H9 (cell line): ENCODE results near the gene TMEM190. TPM values are rescaled to one million over a fixed set of nuclear protein-coding genes. Genes with fewer than 3 reads are reported as not detected.

Experiments used
- DNase-seq: peaks from one replicate; pipeline ENCODE4 v3.0.0-alpha.2; 2017
- H2AFZ ChIP-seq: one replicate; pipeline ENCODE4 v1.6.1; 2013; ENCODE audit warnings: mild to moderate bottlenecking, low read length, control low read depth, moderate library complexity
- H2AK5ac ChIP-seq: 2 replicates; pipeline ENCODE4 v1.6.1; 2013; ENCODE audit warnings: low read length, control low read depth, mixed read lengths; ENCODE audit not compliant: insufficient read length
- H2BK120ac ChIP-seq: one replicate; pipeline ENCODE4 v1.6.1; 2013; ENCODE audit warnings: low read depth, mild to moderate bottlenecking, low read length, control low read depth, inconsistent platforms; ENCODE audit not compliant: poor library complexity, severe bottlenecking
- H2BK12ac ChIP-seq: 2 replicates; pipeline ENCODE4 v1.6.1; 2013; ENCODE audit warnings: low read length, control low read depth, mixed read lengths, low read depth; ENCODE audit not compliant: insufficient read length
- H2BK15ac ChIP-seq: 2 replicates; pipeline ENCODE4 v1.6.1; 2013; ENCODE audit warnings: low read depth, low read length, control low read depth
- H2BK20ac ChIP-seq: one replicate; pipeline ENCODE4 v1.6.1; 2013; ENCODE audit warnings: low read depth, mild to moderate bottlenecking, low read length, control low read depth, inconsistent platforms; ENCODE audit not compliant: poor library complexity, severe bottlenecking
- H2BK5ac ChIP-seq: 2 replicates; pipeline ENCODE4 v1.6.1; 2013; ENCODE audit warnings: low read length, control low read depth, mixed read lengths; ENCODE audit not compliant: insufficient read length
- H3K14ac ChIP-seq: 2 replicates; pipeline ENCODE4 v1.6.1; 2013; ENCODE audit warnings: low read length, control low read depth; ENCODE audit not compliant: insufficient read depth
- H3K18ac ChIP-seq: 2 replicates; pipeline ENCODE4 v1.6.1; 2013; ENCODE audit warnings: low read depth, mild to moderate bottlenecking, mixed read lengths, low read length, control low read depth; ENCODE audit not compliant: insufficient read length
- H3K23ac ChIP-seq: 2 replicates; pipeline ENCODE4 v1.6.1; 2013; ENCODE audit warnings: low read length, control low read depth, mixed read lengths, low read depth; ENCODE audit not compliant: insufficient read length
- H3K23me2 ChIP-seq: 2 replicates; pipeline ENCODE4 v1.6.1; 2013; ENCODE audit warnings: low read depth, mild to moderate bottlenecking, mixed read lengths, low read length, control low read depth; ENCODE audit not compliant: insufficient read length, poor library complexity, severe bottlenecking
- H3K27ac ChIP-seq: 2 replicates; pipeline ENCODE4 v1.5.1; 2013; ENCODE audit warnings: low read length, control low read depth, mixed read lengths, low read depth; ENCODE audit not compliant: insufficient read length
- H3K27me3 ChIP-seq: 2 replicates; pipeline ENCODE4 v1.6.1; 2013; ENCODE audit warnings: low read length, control low read depth, inconsistent platforms; ENCODE audit not compliant: insufficient read depth
- H3K4ac ChIP-seq: 2 replicates; pipeline ENCODE4 v1.6.1; 2013; ENCODE audit warnings: low read depth, mild to moderate bottlenecking, control low read depth, inconsistent platforms, low read length, moderate library complexity
- H3K4me1 ChIP-seq: 2 replicates; pipeline ENCODE4 v1.6.1; 2013; ENCODE audit warnings: low read length, control low read depth, inconsistent platforms; ENCODE audit not compliant: insufficient read depth
- H3K4me2 ChIP-seq: 2 replicates; pipeline ENCODE4 v1.6.1; 2013; ENCODE audit warnings: low read length, control low read depth, mixed read lengths; ENCODE audit not compliant: insufficient read length, insufficient read depth
- H3K56ac ChIP-seq: 2 replicates; pipeline ENCODE4 v1.6.1; 2013; ENCODE audit warnings: low read depth, mild to moderate bottlenecking, mixed read lengths, low read length, control low read depth; ENCODE audit not compliant: insufficient read length
- H3K79me1 ChIP-seq: 2 replicates; pipeline ENCODE4 v1.6.1; 2013; ENCODE audit warnings: low read depth, mild to moderate bottlenecking, moderate library complexity, low read length, control low read depth, inconsistent platforms; ENCODE audit not compliant: insufficient read depth, poor library complexity, severe bottlenecking
- H3K79me2 ChIP-seq: 2 replicates; pipeline ENCODE4 v1.6.1; 2013; ENCODE audit warnings: low read length, control low read depth, inconsistent platforms; ENCODE audit not compliant: insufficient read depth
- H3K9ac ChIP-seq: 2 replicates; pipeline ENCODE4 v1.6.1; 2013; ENCODE audit warnings: low read length, control low read depth, mixed read lengths; ENCODE audit not compliant: insufficient read length; ENCODE audit errors: extremely low read depth
- H3K9me3 ChIP-seq: one replicate; pipeline ENCODE4 v1.6.1; 2013; ENCODE audit warnings: low read depth, low read length, inconsistent platforms; ENCODE audit not compliant: control insufficient read depth
- H3T11ph ChIP-seq: one replicate; pipeline ENCODE4 v1.6.1; 2013; ENCODE audit warnings: mild to moderate bottlenecking, low read length, control low read depth, inconsistent platforms
- H4K20me1 ChIP-seq: one replicate; pipeline ENCODE4 v1.6.1; 2013; ENCODE audit not compliant: control insufficient read depth, insufficient read length, insufficient read depth
- H4K5ac ChIP-seq: 2 replicates; pipeline ENCODE4 v1.6.1; 2013; ENCODE audit warnings: low read depth, mild to moderate bottlenecking, mixed read lengths, low read length, control low read depth; ENCODE audit not compliant: insufficient read length
- H4K8ac ChIP-seq: replicated peaks from 2 replicates; pipeline ENCODE4 v1.6.1; 2013; ENCODE audit warnings: low read length, control low read depth, mixed read lengths, low read depth; ENCODE audit not compliant: insufficient read length
- H4K91ac ChIP-seq: 2 replicates; pipeline ENCODE4 v1.6.1; 2013; ENCODE audit warnings: low read depth, mild to moderate bottlenecking, moderate library complexity, mixed read lengths, low read length, control low read depth; ENCODE audit not compliant: insufficient read length
- H3K27ac Mint-ChIP-seq, 3 experiments: 2 replicates in 2 of 3; 3 replicates in 1 of 3; pipeline ENCODE4 v1.8.0; 2020 to 2021; ENCODE audit warnings: mixed read lengths in 3 of 3, mild to moderate bottlenecking in 1 of 3, moderate library complexity in 1 of 3
- H3K27me3 Mint-ChIP-seq: 2 replicates; pipeline ENCODE4 v1.8.0; 2021; ENCODE audit warnings: low read depth, mild to moderate bottlenecking, moderate library complexity, mixed read lengths
- H3K36me3 Mint-ChIP-seq, 3 experiments: 2 replicates in 2 of 3; 3 replicates in 1 of 3; pipeline ENCODE4 v1.8.0; 2020 to 2021; ENCODE audit warnings: low read depth in 3 of 3, mixed read lengths in 3 of 3; ENCODE audit not compliant: insufficient read depth in 1 of 3
- H3K4me1 Mint-ChIP-seq, 2 experiments: 2 replicates each; pipeline ENCODE4 v1.8.0; 2020; ENCODE audit warnings: mixed read lengths in 2 of 2
- H3K4me3 Mint-ChIP-seq, 2 experiments: 2 replicates in 1 of 2; 3 replicates in 1 of 2; pipeline ENCODE4 v1.8.0; 2020 to 2021; ENCODE audit warnings: mild to moderate bottlenecking in 2 of 2, mixed read lengths in 2 of 2, moderate library complexity in 1 of 2
- H3K9me3 Mint-ChIP-seq, 2 experiments: 2 replicates in 1 of 2; 3 replicates in 1 of 2; pipeline ENCODE4 v1.8.0; 2020; ENCODE audit warnings: mild to moderate bottlenecking in 2 of 2, mixed read lengths in 2 of 2, moderate library complexity in 1 of 2
- WGBS: extraction: QIAGEN DNeasy Blood & Tissue Kit; methylation state at CpG from one replicate; pipeline ENCODE4 v1.1.7; 2013; ENCODE audit warnings: missing lambda C conversion rate, low lambda C conversion rate, mixed read lengths; ENCODE audit not compliant: insufficient read length; ENCODE audit errors: extremely low coverage; 5-methylcytosine and 5-hydroxymethylcytosine counted together
- total RNA-seq: library from RNA; stranded (reverse); gene quantifications from 2 replicates; pipeline ENCODE4 v1.2.1, GENCODE V29; 2021
- TF ChIP-seq, protein P1 (sequence below): fragments of 200-600 bp; sonication (generic); conservative IDR thresholded peaks from 3 replicates; pipeline ENCODE4 v1.8.0; 2021; ENCODE audit warnings: antibody characterized with exemption, mild to moderate bottlenecking

The TMEM190 gene
- total RNA-seq, 1 experiment from 2014 or later: 1.5 TPM

DNA sequence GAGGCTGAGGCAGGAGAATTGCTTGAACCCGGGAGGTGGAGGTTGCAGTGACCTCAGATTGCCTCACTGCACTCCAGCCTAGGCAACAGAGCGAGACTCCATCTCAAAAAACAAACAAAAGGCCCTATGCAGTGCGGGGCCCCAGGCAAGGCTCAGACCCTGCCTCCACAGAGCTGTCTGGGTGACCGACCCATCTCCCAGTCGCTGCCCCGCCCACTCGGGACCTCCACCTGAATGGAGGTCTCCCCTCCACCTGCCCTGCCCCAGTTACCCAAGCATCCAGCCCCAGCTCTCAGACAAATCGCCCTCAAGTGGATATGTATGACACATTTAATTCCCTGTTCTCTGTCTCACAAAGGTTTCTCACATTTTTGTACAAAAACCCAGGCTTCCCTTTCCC is 11.4 kb upstream of the TMEM190 start:
- H3K27me3 Mint-ChIP-seq: peaks cover 55% of the 10 kb centered on the region
- H3K4me3 Mint-ChIP-seq: no peak overlapping the region

More for the DNA sequence above, 11.4 kb upstream of the TMEM190 start:
- peaks cover 6% of the 10 kb centered on the region for H3K23me2 ChIP-seq
- H4K5ac ChIP-seq: no peak overlapping the region
- DNase-seq: no peak
- no peak overlapping the region for H2BK20ac ChIP-seq
- WGBS: no CpG with 5 or more reads among the region's 8 CpGs
- H3K9me3 Mint-ChIP-seq: no peaks in the 10 kb centered on the region
- no peak overlapping the region for H2BK5ac ChIP-seq
- H3K79me1 ChIP-seq: no peaks in the 10 kb centered on the region
- H3K27me3 ChIP-seq: no peaks in the 10 kb centered on the region; the same call in 1 of the 2 replicates
- no peak overlapping the region for H3T11ph ChIP-seq
- H3K9ac ChIP-seq: no peak overlapping the region
- H4K20me1 ChIP-seq: no peaks in the 10 kb centered on the region
- no peak overlapping the region for H2AFZ ChIP-seq
- no peak overlapping the region for H2AK5ac ChIP-seq
- no peak overlapping the region for H3K4me2 ChIP-seq
- H3K9me3 ChIP-seq: no peaks in the 10 kb centered on the region
- H3K36me3 Mint-ChIP-seq: no peaks in the 10 kb centered on the region
- no peak overlapping the region for H3K27ac Mint-ChIP-seq
- H3K79me2 ChIP-seq: no peaks in the 10 kb centered on the region
- no peak overlapping the region for H2BK12ac ChIP-seq
- no peak overlapping the region for H3K23ac ChIP-seq
- H3K4ac ChIP-seq: no peak overlapping the region
- H3K27ac ChIP-seq: no peak overlapping the region
- H3K14ac ChIP-seq: no peak overlapping the region
- no peak overlapping the region for H3K18ac ChIP-seq
- no peak overlapping the region for H4K91ac ChIP-seq
- H4K8ac ChIP-seq: no peak overlapping the region
- no peaks in the 10 kb centered on the region for H3K4me1 ChIP-seq
- no peak overlapping the region for H3K56ac ChIP-seq
- H2BK15ac ChIP-seq: no peak overlapping the region
- TF ChIP-seq, protein P1, sequence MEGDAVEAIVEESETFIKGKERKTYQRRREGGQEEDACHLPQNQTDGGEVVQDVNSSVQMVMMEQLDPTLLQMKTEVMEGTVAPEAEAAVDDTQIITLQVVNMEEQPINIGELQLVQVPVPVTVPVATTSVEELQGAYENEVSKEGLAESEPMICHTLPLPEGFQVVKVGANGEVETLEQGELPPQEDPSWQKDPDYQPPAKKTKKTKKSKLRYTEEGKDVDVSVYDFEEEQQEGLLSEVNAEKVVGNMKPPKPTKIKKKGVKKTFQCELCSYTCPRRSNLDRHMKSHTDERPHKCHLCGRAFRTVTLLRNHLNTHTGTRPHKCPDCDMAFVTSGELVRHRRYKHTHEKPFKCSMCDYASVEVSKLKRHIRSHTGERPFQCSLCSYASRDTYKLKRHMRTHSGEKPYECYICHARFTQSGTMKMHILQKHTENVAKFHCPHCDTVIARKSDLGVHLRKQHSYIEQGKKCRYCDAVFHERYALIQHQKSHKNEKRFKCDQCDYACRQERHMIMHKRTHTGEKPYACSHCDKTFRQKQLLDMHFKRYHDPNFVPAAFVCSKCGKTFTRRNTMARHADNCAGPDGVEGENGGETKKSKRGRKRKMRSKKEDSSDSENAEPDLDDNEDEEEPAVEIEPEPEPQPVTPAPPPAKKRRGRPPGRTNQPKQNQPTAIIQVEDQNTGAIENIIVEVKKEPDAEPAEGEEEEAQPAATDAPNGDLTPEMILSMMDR: no peak
- no peak overlapping the region for H2BK120ac ChIP-seq
- H3K4me1 Mint-ChIP-seq: peaks cover 12 to 30% of the 10 kb centered on the region in 2 experiments
